Heart left ventricle (tissue), 13 donors: ENCODE data around the gene PLA2G2D.

Experiments used
- CTCF ChIP-seq, 12 donors: fragments of 200-600 bp; sonication (generic) in 4 of 12; IDR thresholded peaks; one replicate each; pipeline versions ENCODE4 v1.5.0 to v1.8.0; 2018 to 2022; ENCODE audit warnings: antibody characterized with exemption in 12 of 12, mild to moderate bottlenecking in 5 of 12
- POLR2A ChIP-seq, 2 donors: fragments of 450-650 bp; IDR thresholded peaks; one replicate each; pipeline ENCODE4 v1.6.1; 2017; ENCODE audit warnings: antibody characterized with exemption in 2 of 2, mild to moderate bottlenecking in 2 of 2, moderate library complexity in 2 of 2
- donor health status: ischemic (EF 13 %, LVEDD 7.1; RV severe dilation, severe dysfunction).
- donor health status: DM: no; HTN: yes; CAD: no.
- donor health status: DM: no; HTN: no; CAD: no.
- donor health status: ischemic (EF 25% LVEDD 6.9; RV normal size, moderate dysfunction).
- donor health status: ischemic (EF 25% LVEDD 5.7; RV mildly dilated, moderate dysfunction).
- donor health status: ischemic (EF 35%, LVEDD 5.7; RV mildly dilated, moderate dysfunction).
- donor health status: nonischemic (EF 11% LVEDD 7.7; RV severe dilation, severe dysfunction).
- donor health status: DM: yes; HTN: yes; CAD: no.
- donor health status: PGD.
- donor health status: ischemic (EF 29% LVEDD 5.4; RV normal size, mild dysfunction).
- donor health status: nonischemic (EF 23%, LVEDD 6.1; RV moderate dilation, normal function).

- TF ChIP-seq CTCF (IDR thresholded peaks at IDR 0.05) (no peak), POLR2A (IDR thresholded peaks at IDR 0.05) (no peak)
Observed at GRCh38 chr1:20089328-20090077, 29.8 kb downstream of the PLA2G2D start.
